Thyroid gland (tissue), 4 donors: ENCODE results near the gene HS3ST3A1.

Experiments used
- POLR2A ChIP-seq, 2 donors: fragments of 450-650 bp; IDR thresholded peaks; one replicate each; pipeline ENCODE4 v1.6.1; 2017; ENCODE audit warnings: antibody characterized with exemption in 2 of 2, mild to moderate bottlenecking in 2 of 2, moderate library complexity in 1 of 2
- TF ChIP-seq, protein P1 (sequence below), 6 experiments: fragments of 200-600 bp in 3 of 6; fragments of 450-650 bp in 3 of 6; sonication (generic) in 3 of 6; IDR thresholded peaks; one replicate each; pipeline ENCODE4 v1.5.1; 2016 to 2019; ENCODE audit warnings: antibody characterized with exemption in 6 of 6, mild to moderate bottlenecking in 2 of 6, inconsistent platforms in 1 of 6, moderate library complexity in 1 of 6

DNA sequence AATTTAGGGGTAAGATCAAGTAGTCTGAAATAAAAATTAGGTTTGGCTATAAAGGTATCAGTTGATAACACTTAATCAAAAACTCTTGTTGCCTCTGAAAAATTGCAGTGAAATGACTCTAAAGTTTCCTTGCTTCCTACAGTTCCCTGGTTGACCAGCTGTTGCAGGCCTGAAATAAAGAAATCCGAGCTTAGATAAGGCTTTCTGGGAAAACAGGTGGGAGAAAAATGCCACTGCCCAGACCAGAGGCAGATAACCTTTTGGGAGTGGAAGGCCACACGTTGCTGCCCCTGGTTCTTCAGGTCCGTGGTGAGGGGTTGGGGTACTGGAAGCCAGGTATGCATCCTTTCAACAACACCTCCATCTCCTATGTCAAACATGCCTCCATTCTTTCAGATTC, 111.3 kb downstream of the HS3ST3A1 start:
- TF ChIP-seq POLR2A (IDR thresholded peaks at IDR 0.05) = no peak
- TF ChIP-seq, protein P1, sequence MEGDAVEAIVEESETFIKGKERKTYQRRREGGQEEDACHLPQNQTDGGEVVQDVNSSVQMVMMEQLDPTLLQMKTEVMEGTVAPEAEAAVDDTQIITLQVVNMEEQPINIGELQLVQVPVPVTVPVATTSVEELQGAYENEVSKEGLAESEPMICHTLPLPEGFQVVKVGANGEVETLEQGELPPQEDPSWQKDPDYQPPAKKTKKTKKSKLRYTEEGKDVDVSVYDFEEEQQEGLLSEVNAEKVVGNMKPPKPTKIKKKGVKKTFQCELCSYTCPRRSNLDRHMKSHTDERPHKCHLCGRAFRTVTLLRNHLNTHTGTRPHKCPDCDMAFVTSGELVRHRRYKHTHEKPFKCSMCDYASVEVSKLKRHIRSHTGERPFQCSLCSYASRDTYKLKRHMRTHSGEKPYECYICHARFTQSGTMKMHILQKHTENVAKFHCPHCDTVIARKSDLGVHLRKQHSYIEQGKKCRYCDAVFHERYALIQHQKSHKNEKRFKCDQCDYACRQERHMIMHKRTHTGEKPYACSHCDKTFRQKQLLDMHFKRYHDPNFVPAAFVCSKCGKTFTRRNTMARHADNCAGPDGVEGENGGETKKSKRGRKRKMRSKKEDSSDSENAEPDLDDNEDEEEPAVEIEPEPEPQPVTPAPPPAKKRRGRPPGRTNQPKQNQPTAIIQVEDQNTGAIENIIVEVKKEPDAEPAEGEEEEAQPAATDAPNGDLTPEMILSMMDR (IDR thresholded peaks at IDR 0.05) = no peak
